Breast epithelium (tissue), 4 donors: ENCODE results near the gene OXER1. TPM values are rescaled to one million over a fixed set of nuclear protein-coding genes. Genes with fewer than 3 reads are reported as not detected.

Experiments used
- DNase-seq, 2 donors: peaks; one replicate each; pipeline ENCODE4 v3.0.0-alpha.2; 2019; ENCODE audit warnings: low spot score in 2 of 2
- H3K27ac ChIP-seq, 2 donors: fragments of 200-600 bp; sonication (generic) in 1 of 2; one replicate each; pipeline ENCODE4 v1.5.1; 2016 to 2019; ENCODE audit warnings: mild to moderate bottlenecking in 1 of 2
- H3K27me3 ChIP-seq, 2 donors: fragments of 200-600 bp; sonication (generic) in 1 of 2; one replicate each; pipeline versions ENCODE4 v1.5.1 to v1.6.0; 2017 to 2019; ENCODE audit warnings: control low read depth in 1 of 2, mild to moderate bottlenecking in 1 of 2
- H3K36me3 ChIP-seq: fragments of 200-600 bp; one replicate; pipeline ENCODE4 v1.5.1; 2019
- H3K4me1 ChIP-seq, 2 donors: fragments of 200-600 bp; sonication (generic); one replicate each; pipeline ENCODE4 v1.5.1; 2016 to 2019; ENCODE audit warnings: control low read depth in 1 of 2
- H3K4me3 ChIP-seq, 3 donors: fragments of 200-600 bp; sonication (generic); 1 replicate in 2 of 3; 2 replicates in 1 of 3; pipeline ENCODE4 v1.5.1; 2016 to 2019; ENCODE audit warnings: mild to moderate bottlenecking in 3 of 3, moderate library complexity in 2 of 3
- H3K9me3 ChIP-seq, 2 donors: fragments of 200-600 bp; sonication (generic) in 1 of 2; one replicate each; pipeline ENCODE4 v1.5.1; 2016 to 2019; ENCODE audit warnings: control low read depth in 1 of 2
- CTCF ChIP-seq, 3 donors: fragments of 450-650 bp; IDR thresholded peaks; one replicate each; pipeline ENCODE4 v1.5.1; 2016 to 2017; ENCODE audit warnings: antibody characterized with exemption in 3 of 3, mild to moderate bottlenecking in 3 of 3, moderate library complexity in 3 of 3
- POLR2A ChIP-seq: fragments of 450-650 bp; IDR thresholded peaks from one replicate; pipeline ENCODE4 v1.6.1; 2016; ENCODE audit warnings: antibody characterized with exemption, mild to moderate bottlenecking, moderate library complexity
- POLR2AphosphoS5 ChIP-seq, 3 donors: sonication (generic); formaldehyde crosslinking; IDR thresholded peaks; one replicate each; pipeline ENCODE4 v1.6.1; 2017; ENCODE audit warnings: antibody characterized with exemption in 3 of 3
- intact Hi-C: fragments of 100-400 bp; cut with DNase I; formaldehyde crosslinking; loops from one replicate; pipeline ENCODE4 v1.15.1; 2023; ENCODE audit warnings: low total_unique reads
- total RNA-seq, 3 donors: library from RNA; depleted of rRNA; stranded (reverse); fragments of >200 nt; gene quantifications; one replicate each; pipeline ENCODE4 v1.1.0, GENCODE V29; 2016

Gene OXER1
- total RNA-seq, 3 donors from 2014 or later, result 0.80 to 1.0 (median 0.98) TPM

DNA sequence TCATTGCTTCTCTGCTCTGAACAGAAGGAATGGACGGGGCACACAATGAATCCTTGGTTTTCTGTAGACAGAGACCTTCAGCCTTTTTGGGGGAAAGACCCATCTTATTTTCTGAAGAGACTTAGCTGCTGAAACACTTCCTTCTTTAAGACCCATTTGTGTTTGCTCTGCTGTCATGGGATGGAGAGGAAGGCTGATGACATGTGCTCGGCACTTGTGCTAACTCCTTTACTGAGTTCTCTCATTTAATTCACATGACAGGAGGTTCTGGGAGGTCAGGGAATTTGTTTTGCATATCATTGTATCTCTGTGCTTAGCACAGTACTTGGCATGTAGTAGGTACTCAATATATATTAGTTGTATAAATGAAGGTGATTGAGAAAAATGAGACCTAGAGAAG lies 39.0 kb downstream of the OXER1 start:
- no peak for DNase-seq
- Histone ChIP-seq H3K9me3 (peaks cover 0 to 7% of the 10 kb centered on the region in 2 donors), H3K4me3 (no peak overlapping the region), H3K27me3 (no peaks in the 10 kb centered on the region), H3K36me3 (no peaks in the 10 kb centered on the region), H3K27ac (no peak overlapping the region), H3K4me1 (no peaks in the 10 kb centered on the region)
- intact Hi-C loops, result no loop called here
- TF ChIP-seq POLR2A, result no peak

- H3K9me3 ChIP-seq, result no peaks in the 10 kb centered on the region
- H3K27me3 ChIP-seq, result no peaks in the 10 kb centered on the region
- no peaks in the 10 kb centered on the region for H3K4me1 ChIP-seq
- intact Hi-C loops, result no loop called here
- no peak for DNase-seq
- no peaks in the 10 kb centered on the region for H3K36me3 ChIP-seq
- no peak overlapping the region for H3K4me3 ChIP-seq
- no peak overlapping the region for H3K27ac ChIP-seq
- TF ChIP-seq POLR2A (no peak), CTCF (IDR thresholded peaks at IDR 0.05) (no peak), POLR2AphosphoS5 (IDR thresholded peaks at IDR 0.05) (no peak)
Observed at GRCh38 chr2:42723465-42723864, 40.5 kb downstream of the OXER1 start.

GRCh38 chr2:42722320-42723190 lies 41.4 kb downstream of the OXER1 start:
- H3K4me3 ChIP-seq, result no peak overlapping the region
- H3K27ac ChIP-seq, result no peak overlapping the region
- no peaks in the 10 kb centered on the region for H3K36me3 ChIP-seq
- peak in 1 of 2 donors; percentile 23 for DNase-seq
- no peaks in the 10 kb centered on the region for H3K9me3 ChIP-seq
- TF ChIP-seq POLR2A (no peak), POLR2AphosphoS5 (IDR thresholded peaks at IDR 0.05) (no peak), CTCF (IDR thresholded peaks at IDR 0.05) (no peak)
- intact Hi-C loops, result no loop called here
- no peaks in the 10 kb centered on the region for H3K4me1 ChIP-seq
- no peaks in the 10 kb centered on the region for H3K27me3 ChIP-seq

- Histone ChIP-seq H3K4me1 (no peaks in the 10 kb centered on the region), H3K27ac (no peak overlapping the region), H3K9me3 (no peaks in the 10 kb centered on the region), H3K4me3 (no peak overlapping the region), H3K36me3 (no peaks in the 10 kb centered on the region), H3K27me3 (no peaks in the 10 kb centered on the region)
- TF ChIP-seq POLR2AphosphoS5 (IDR thresholded peaks at IDR 0.05), result no peak
- DNase-seq, result no peak
- intact Hi-C loops, result no loop called here
Observed at GRCh38 chr2:42721898-42722297, 42.0 kb downstream of the OXER1 start.

DNA sequence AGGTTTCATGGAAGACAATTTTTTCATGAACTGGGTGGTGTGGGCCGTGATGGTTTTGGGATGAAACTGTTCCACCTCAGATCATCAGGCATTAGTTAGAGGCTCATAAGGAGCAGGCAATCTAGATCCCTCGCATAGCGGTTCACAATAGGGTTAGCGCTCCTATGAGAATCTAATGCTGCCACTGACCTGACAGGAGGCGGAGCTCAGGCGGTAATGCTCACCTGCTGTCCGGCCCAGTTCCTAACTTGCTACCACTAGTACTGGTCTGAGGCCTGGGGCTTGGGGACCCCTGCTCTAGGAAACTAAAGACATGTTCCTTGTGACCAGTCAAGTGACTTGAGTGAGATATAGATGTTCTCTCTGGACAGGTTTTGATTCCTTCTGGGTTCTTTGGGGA lies 49.2 kb downstream of the OXER1 start:
- H3K36me3 ChIP-seq, result peaks cover 2% of the 10 kb centered on the region
- intact Hi-C loops, result no loop called here
- TF ChIP-seq CTCF (IDR thresholded peaks at IDR 0.05) (no peak), POLR2AphosphoS5 (IDR thresholded peaks at IDR 0.05) (no peak), POLR2A (no peak)

DNA sequence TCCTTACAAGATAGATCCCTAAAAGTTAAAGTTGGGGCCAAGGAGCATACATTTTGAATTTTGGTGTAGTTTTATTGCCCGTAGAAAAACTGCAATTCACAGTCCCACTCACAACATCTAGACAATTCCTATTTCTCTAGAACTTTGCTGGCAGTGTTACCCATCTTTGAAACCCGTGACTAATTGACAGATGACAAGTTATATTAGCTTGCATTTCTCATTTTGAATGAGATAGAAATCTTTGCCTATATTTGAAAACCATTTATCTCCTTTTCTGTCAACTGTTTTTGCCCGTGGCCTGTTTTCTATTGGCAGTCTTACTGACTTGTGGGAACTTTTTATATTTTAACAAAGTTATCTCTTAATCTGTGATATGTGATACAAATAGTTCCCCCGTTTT lies 50.0 kb downstream of the OXER1 start:
- intact Hi-C loops, result no loop called here
- Histone ChIP-seq H3K36me3 (peaks cover 8% of the 10 kb centered on the region), H3K4me3 (no peak overlapping the region), H3K4me1 (no peaks in the 10 kb centered on the region), H3K9me3 (no peaks in the 10 kb centered on the region), H3K27me3 (no peaks in the 10 kb centered on the region), H3K27ac (no peak overlapping the region)
- DNase-seq, result no peak
- TF ChIP-seq CTCF (IDR thresholded peaks at IDR 0.05) (no peak), POLR2AphosphoS5 (IDR thresholded peaks at IDR 0.05) (no peak), POLR2A (no peak)

More for the DNA sequence above, 49.2 kb downstream of the OXER1 start:
- Histone ChIP-seq H3K9me3 (no peaks in the 10 kb centered on the region), H3K27ac (no peak overlapping the region), H3K27me3 (no peaks in the 10 kb centered on the region), H3K4me1 (no peaks in the 10 kb centered on the region), H3K4me3 (no peak overlapping the region)
- DNase-seq, result no peak
